HG03097 (cell line): ENCODE data around the gene GRIFIN.
"Not testable (repeated sequence)": the region's sequence is repeated elsewhere in the genome, so short reads cannot be mapped to it uniquely, and the experiment has no call there.

Source experiments
- ATAC-seq: cut with Tn5 transposase; IDR thresholded peaks from one replicate; pipeline ENCODE4 v1.9.1; 2021; ENCODE audit not compliant: unreplicated experiment, low FRiP score

GRIFIN gene

DNA sequence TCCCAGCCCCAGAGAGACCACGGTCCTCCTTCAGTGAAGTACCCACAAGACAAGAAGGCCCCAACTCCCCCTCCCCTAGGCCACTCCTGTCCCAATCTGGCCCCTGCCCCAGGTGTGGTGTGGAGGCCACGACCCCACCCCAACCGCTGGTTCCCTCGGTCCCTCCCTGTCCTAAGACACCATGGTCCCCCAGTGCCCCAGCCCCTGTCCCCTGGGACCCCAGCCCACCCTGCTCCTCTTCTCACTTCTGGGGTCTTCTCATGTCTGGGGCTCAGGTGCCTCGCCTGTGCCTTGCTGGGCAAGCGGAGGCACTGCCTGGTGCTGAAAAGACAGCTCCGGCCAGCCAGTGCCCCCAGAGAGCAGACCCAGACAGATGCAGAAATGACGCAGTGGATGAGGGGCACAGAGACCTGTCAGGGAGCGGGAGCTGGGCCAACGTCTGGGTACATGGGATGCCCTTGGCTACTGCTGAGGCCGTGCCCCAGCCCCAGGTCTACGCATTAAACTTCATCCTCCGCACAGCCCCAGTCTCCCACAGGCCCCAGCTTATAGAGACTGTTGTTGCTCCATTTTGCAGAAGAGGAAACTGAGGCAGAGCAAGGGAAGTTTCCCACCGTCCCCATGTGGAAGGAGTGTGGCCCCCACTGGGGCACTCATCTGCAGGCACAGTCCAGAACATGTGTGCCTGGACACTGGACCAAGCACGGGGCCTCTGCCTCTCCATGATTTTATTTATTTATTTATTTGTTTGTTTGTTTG lies 14.8 kb downstream of the GRIFIN start:
- no peak for ATAC-seq

DNA sequence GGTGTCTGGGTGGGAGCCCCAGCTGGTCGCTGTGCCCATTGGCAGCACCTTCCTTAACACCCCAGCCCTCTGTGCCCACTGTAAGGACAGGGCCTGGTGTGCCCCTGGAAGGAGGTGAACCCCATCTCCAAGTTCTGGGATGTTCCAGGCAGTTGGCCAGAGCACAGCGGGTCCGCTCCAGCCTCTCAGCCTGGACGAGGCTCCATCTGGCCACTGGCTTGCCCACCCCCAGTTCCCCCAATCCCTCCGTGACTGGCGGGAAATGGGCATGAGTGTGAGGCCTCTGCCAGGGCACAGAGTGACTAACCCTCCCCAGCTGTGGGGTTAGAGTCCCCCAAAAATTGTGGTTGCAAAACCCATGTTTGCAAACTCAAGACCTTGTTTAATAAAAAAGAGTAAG lies 15.6 kb downstream of the GRIFIN start:
- ATAC-seq, result no peak

DNA sequence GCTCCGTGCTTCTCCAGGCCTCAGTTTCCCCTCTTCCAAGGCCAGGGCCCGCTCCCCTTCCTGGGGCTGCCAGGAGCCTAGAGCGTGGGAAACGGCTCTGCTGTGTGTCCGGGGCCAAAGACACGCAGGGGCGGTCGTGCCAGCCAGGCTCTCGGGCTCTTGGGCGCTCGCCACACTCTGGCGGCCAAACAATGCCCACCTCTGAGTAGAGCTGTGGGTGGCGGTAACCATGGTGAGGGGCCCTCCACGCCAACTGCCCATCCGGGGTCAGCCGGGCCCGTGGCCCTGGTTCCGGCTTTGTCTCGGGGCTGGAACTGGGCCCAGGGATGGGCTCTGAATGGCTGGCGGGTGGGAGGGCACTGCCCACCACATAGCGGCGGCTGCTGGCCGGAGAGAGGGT lies 16.0 kb downstream of the GRIFIN start:
- ATAC-seq, result no peak

DNA sequence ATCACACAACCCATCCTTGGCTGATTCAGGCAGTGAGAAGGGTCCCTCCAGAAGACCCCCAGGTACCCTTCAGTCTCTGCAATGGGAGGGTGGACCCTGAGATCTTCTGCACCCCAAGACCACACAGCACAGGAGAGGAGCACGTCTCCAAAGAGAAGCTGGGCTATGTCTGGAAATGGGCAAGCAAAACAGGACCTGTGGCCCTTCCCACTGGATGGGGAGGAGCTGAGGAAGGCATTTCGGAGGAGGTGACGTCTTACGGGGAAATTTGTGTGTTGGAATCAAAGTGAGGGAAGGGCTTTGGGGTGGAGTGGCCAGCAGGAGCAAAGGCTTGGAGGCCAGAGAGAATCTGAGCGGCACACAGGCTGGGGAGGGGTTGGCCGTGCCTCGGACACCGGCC lies 16.5 kb downstream of the GRIFIN start:
- no peak for ATAC-seq

DNA sequence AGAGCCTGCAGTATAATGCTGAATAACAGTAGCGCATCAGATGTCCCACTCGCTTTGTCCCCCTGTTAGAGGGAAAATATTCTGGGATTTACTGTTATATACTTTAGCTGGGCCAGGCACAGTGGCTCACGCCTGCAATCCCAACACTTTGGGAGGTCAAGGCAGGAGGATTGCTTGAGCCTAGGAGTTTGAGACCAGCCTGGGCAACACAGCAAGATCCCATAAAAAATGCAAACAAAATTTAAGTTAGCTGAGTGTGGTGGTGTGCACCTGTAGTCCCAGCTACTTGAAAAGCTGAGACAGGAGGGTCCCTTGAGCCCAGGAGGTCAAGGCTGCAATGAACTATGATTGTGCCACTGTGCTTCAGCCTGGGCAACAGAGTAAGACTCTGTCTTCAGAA lies 22.3 kb downstream of the GRIFIN start:
- not testable (repeated sequence) for ATAC-seq

DNA sequence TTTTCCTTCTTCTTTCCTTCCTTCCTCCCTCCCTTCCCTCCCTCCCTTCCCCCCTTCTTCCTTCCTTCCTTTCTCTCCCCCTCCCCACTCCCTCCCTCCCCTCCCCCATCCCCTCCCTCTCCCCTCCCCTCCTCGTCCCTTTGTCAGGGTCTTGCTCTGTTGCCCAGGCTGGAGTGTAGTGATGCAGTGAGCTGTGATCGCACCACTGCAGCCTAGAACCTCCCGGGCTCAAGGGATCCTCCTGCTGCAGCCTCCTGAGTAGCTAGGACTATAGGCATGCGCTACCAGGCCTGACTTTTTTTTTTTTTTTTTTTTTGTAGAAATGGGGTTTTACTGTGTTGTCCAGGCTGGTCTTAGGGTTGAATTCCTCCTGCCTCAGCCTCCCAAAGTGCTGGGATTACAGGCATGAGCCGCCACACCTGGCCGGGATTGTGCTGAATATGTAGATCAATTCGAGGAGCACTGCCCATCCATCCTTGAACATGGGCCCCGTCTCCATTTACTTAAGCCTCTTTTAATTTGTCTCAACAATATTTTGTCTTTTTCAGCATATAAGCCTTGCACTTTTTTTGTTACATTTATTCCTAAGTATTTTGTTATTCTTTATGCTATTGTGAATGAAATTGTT lies 23.4 kb downstream of the GRIFIN start:
- no peak for ATAC-seq

DNA sequence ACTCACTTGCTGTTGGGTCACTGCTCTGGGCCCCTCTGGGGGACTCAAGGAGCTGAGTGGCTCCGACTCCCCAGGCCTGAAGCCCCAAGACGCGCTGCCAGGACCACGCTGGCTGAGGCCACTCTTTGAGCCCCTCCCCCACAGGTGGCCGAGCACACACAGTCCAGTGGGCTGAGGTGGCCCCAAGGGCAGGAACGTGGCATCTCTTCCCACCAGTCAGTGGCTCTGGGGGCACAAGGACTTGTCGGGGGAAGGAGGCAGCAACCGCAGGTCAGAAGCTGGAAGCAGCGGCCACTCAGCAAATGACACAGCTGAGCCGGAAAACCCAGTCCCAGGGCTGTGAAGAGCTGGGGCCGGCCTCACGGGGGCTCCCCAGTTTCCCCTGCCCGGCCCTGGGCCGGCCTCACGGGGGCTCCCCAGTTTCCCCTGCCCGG lies 24.1 kb downstream of the GRIFIN start:
- no peak for ATAC-seq

DNA sequence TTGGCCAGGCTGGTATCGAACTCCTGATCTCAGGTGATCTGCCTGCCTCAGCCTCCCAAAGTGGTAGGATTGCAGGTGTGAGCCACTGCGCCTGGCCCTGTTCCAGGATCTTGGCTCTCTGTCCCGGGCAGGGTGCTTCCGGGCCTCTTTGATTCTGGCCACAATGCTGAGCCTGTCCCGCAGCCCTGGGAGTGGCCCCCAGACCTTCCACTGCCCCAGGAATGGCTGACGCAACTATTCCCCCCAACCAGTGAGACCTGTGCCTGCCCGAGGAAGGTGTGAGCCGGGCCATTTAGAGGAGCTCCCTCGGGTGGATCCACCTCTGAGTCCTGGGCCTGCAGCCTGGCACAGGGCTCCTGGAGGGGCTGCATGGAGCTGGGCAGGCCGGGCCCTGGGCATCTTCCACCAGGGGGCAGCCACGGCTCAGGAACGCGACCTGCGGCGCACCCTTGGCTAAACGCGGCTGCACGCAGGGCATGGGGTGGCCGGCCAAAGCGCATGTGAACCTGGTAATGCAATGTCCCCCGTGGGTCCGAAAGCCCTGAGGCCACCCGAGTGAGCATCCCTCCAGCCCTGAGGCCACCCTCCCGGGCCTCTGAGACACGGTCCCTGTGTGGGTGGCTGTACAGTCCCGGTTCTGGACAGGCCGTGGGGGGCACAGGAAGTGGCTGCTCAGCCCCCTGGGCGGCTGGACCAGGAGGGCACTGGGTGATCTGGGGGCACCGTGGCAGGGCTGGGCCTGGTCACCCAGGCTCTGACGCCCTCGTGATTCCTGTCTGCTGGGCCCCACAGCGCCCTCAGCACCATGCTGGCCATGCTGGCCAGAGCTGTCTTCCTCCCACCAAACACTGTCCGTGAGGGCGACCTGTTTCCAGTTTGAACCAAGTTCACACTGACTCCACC lies 24.8 kb downstream of the GRIFIN start:
- ATAC-seq, result peak; percentile 66

DNA sequence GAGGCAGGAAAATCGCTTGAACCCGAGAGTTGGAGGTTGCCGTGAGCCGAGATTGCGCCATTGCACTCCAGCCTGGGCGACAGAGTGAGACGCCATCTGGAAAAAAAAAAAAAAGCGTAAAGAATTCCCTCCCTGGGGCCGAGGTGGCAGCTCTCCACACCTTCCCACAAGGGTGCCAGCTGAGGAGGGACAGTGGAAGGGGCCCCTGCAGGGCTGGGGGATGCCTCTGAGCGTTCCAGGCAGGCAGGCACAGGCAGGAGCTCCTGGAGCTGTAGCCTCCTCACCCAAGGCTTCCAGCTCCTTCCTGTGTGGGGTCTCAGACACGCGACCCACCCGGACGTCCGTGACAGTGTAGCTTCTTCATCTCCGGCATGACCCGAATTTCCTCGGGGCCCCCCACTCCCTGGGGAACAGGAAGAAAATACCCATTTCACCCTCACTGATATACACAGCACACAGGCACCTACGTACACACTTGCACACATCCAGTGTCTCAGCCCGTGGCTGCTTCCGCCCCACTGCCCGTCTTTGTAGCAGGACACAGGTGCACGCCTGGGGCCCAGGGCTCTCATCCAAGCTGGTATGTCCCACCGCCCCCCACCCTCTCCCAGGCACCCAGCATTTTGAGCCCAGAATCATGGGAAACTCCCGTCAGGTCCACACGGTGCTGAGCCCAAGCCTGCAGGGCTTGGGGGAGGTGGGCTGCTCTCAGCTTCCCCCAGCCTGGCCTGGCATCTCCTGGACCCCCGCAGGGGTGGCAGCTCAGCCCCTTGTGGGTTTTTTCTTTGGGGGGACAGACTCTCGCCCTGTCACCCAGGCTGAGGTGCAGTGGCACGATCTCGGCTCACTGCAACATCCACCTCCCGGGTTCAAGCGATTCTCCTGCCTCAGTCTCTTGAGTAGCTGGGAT lies 25.7 kb downstream of the GRIFIN start:
- ATAC-seq, result no peak

DNA sequence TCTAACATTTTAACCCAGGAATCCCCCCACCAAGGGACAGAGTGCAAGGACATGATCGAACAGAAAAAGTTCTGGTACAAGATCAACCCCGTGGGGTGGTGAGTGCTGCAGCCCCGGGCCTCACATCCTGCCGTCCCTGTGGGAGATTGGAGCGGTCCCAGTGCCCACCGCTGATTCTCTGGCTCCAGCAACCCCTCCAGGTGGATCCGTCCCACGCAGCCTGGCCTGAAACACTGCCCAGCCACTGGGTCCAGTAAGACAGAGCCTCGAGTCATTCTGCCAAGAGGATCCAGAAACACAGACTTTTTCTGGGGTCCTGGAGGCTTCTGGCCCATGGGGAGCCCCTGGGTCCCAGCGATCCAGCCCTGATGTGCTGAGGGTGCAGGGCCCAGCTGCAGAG lies 29.5 kb downstream of the GRIFIN start:
- no peak for ATAC-seq

DNA sequence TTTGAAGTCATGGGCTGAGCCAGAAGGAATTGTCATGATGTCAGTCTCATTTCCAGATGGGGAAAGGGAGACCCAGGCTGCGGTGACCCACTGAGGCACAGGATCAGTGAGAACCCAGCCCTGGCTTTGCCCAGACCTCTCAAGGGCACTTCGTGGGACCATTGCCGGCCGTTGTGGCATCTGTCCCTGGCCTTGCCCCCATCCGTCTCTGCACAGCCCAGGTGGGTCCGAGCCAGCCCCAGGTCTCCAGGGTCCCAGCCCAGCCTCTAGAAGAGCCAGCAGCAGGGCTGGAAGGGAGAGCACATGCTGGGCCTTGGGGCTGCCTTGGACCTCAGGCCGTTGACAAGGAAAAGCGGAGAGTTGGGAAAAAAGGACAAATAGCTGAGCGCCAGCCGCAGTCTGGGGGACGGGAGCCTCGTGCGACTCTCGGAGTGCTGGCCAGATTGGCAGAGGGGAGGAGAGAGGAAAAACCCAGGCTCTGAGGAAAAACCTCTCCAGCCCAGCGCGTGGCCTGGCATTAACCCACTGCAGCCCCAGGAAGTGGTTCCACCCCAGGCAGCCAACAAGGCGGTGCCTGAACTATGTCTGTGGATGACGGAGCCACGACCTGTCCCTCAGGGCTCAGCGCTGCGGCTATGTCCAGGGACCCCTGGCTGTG lies 30.2 kb downstream of the GRIFIN start:
- no peak for ATAC-seq

DNA sequence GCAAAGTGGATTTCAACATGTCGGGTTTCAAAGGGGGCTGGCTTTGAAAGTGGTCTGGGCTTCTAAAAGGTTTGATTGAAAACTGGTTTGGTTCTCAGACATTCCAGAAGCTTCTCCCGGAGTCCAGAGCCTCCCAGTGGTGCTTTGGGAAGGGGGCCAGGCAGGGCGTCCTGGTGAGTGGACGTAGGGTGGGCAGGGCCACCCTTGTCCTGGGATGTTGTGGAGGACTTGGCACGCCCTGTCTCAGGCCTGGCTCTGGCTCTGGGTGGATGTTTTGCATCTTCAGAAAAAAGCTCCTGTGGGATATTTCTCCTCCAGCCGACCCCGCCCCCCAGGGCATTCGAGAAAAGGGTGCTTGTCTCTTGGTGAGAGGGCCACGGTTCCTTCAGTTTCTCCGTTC lies 31.2 kb downstream of the GRIFIN start:
- no peak for ATAC-seq

DNA sequence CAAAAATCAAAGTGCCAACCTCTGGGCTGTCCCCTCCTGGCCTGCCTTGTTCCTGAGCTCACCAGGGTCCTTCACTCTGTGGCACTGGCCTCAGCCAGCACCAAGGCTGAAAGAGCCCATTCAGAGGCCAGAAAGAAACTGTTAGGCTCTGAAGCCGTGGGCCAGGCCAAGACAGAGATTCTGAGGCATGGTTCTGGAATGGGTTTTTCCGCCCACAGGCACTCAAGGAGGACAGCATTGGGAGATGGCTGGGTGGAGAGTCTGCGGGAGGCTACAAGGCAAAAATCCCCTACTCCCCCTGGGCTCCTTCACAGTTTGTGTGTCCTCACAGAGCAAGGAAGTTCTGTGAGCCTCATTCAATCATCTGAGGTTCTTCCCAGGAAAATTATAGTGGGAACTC lies 31.7 kb downstream of the GRIFIN start:
- no peak for ATAC-seq

DNA sequence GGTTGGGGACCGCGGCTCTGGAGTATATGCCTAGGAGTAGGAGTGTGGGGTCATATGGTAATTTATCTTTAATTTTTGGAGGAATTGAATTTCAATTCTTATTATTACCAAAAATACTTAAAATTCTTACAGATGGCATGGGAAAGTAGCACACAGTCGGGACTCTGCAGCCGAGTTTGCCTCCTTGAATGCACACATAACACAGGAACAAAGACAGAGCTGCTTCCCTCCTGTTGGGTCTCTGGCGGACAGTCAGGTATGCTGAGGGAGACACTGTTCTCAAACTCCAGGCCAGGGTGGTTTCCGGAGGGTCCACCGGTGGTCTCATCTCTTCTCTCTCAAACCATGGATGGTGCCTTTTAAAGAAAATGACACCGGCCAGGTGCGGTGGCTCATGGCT lies 32.7 kb downstream of the GRIFIN start:
- ATAC-seq, result no peak

DNA sequence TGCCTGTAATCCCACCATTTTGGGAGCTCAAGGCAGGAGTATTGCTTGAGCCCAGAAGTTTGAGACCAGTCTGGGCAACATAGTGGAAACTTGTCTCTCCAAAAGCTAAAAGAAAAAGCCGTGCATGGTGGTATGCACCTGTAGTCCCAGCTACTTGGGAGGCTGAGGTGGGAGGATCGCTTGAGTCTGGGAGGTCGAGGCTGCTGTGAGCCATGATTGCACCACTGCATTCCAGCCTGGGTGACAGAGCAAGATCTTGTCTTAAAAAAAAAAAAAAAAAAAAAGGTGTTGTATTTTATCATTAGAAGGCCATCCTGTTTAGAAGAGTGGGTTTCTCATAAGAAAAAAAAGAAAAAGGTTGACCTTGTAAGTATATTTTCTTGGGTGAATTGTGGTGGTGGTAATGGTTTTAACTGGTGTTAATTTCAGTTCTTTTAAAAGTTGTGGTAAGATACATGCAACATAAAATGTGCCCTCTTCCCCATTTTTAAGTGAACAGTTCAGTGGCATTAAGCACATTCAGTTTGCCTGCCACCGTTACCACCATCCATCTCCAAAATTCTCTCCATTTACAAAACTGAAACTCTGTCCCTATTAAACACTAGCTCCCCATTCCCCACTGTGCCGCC lies 34.7 kb downstream of the GRIFIN start:
- ATAC-seq, result no peak

DNA sequence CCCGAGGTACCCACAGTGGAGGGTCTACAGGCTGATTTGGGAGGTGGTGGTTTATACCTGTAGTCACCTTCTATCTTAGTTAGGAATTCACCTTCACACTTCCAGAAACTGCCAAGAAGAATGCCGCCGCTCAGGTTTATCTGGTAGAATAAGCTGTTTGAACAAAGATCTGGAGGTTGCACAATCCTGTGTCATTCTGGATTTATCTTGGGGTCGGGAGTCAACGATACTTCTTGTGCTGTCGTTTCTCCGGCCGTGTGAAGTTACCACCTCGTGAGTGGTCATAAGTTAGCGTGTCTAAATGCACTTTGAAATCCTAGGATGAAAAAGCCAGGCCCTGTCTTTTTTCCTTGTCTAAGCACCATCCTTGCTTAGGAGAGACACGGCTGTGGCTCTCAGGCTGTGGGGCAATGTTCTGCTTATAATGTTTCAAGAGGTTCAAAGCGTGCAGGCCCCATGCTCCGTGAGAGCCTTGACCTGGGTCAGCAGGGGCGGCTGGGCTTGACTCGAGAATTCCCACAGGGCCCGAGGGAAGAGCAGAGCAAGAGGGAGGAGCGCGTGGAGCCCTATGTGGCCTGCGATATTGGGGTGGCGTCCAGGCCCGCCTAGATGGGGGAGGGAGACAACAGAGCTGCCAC lies 35.5 kb downstream of the GRIFIN start:
- ATAC-seq, result no peak

DNA sequence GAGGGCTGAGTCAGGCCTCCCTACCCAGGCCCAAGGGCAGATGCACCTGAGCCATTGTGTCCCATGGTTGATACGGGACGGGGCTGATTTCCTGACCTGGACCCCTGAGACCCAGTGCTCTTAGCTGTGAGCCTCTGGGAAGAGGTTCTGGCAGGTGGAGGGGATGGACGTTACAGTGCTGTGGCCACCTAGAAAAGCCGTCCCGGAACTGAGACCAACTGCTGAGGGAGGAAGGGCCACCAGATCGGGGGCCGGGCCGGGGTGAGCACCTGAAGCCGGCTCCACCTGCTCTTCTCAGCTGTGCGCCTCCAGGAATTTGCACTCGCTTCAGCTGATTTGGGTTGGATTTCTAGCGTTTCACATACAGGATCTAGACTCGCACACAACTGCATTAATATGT lies 37.4 kb downstream of the GRIFIN start:
- ATAC-seq, result no peak

DNA sequence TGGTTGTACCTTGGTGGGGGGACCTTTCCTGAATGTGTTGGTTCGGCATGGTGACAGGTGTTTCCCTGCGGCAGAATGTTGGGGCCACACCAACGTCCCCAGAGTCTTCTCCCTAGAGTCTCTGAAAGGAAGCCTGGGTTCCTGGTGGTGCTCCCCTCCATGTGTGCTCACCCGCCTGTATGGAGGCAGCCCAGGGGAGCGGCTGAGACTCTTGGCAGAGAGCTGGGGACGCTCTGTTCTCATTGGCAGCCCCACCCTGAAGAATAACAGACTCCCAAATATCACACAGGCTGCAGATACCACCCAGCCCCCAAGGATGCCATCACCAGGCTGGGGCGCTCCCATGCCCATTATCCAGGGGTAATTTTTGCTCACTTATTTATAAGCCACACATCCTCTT lies 38.0 kb downstream of the GRIFIN start:
- ATAC-seq, result no peak

DNA sequence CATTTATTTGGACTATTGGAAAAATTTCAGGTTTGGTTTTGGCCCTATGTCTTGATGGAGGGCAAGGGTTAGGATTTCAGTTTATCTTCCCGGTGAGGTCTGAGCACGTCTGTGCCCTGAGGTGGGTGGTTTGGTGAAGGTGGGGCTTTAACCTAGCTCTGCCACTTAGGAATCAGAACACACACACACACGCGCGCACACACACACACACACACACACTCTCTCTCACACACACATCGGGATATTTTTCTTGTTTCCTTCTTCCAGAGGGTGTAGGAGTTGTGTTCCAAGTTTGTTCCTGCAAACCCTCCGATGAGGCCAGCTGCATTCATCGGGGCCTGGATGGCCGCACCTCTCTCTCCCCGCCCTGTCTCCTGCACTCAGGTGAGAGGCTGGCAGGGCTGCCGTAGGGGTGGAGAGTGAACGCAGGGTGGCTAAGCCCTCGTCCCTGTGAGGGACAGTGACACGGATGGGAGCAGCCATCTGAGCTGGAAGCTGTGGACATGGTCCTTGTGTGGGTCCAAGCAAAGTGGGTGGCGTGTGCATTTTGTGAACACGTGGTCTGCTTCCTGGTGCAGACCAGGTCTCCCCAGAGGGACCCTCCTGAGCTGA lies 38.6 kb downstream of the GRIFIN start:
- ATAC-seq, result no peak
